ENCODE data around the gene SLBP. TPM values are rescaled to one million over a fixed set of nuclear protein-coding genes. Genes with fewer than 3 reads are reported as not detected.

SLBP gene
- polyA plus RNA-seq, 1 donor, result 42.9 TPM

GRCh38 chr4:1653776-1654175 is 58.3 kb downstream of the SLBP start:
- Histone ChIP-seq H3K4me1 (ENCODE audit: control insufficient read depth, insufficient read depth, low read length) (no peaks in the 10 kb centered on the region), H3K4me3 (ENCODE audit: low read length) (no peak overlapping the region), H3K36me3 (ENCODE audit: control insufficient read depth, insufficient read depth, low read length) (no peaks in the 10 kb centered on the region), H3K9me3 (ENCODE audit: control insufficient read depth, low read depth, low read length) (peaks cover 10% of the 10 kb centered on the region), H3K27me3 (ENCODE audit: control insufficient read depth, insufficient read depth, low read length) (no peaks in the 10 kb centered on the region), H3K27ac (ENCODE audit: low read length) (no peak overlapping the region)
- WGBS (ENCODE audit: insufficient coverage, low lambda C conversion rate), result no CpG with 5 or more reads among the region's 10 CpGs
- DNase-seq, result no peak

GRCh38 chr4:1652088-1652487 is 60.0 kb downstream of the SLBP start:
- Histone ChIP-seq H3K27me3 (ENCODE audit: control insufficient read depth, insufficient read depth, low read length) (no peaks in the 10 kb centered on the region), H3K4me1 (ENCODE audit: control insufficient read depth, insufficient read depth, low read length) (no peaks in the 10 kb centered on the region), H3K9me3 (ENCODE audit: control insufficient read depth, low read depth, low read length) (peaks cover 10% of the 10 kb centered on the region), H3K36me3 (ENCODE audit: control insufficient read depth, insufficient read depth, low read length) (no peaks in the 10 kb centered on the region), H3K27ac (ENCODE audit: low read length) (no peak overlapping the region), H3K4me3 (ENCODE audit: low read length) (no peak overlapping the region)
- no peak for DNase-seq
- WGBS (ENCODE audit: insufficient coverage, low lambda C conversion rate), result no CpG with 5 or more reads among the region's 13 CpGs

GRCh38 chr4:1651609-1652008 is 60.5 kb downstream of the SLBP start:
- WGBS (ENCODE audit: insufficient coverage, low lambda C conversion rate), result no CpG with 5 or more reads among the region's 13 CpGs
- Histone ChIP-seq H3K4me3 (ENCODE audit: low read length) (no peak overlapping the region), H3K27ac (ENCODE audit: low read length) (no peak overlapping the region), H3K36me3 (ENCODE audit: control insufficient read depth, insufficient read depth, low read length) (no peaks in the 10 kb centered on the region), H3K27me3 (ENCODE audit: control insufficient read depth, insufficient read depth, low read length) (no peaks in the 10 kb centered on the region), H3K4me1 (ENCODE audit: control insufficient read depth, insufficient read depth, low read length) (no peaks in the 10 kb centered on the region), H3K9me3 (ENCODE audit: control insufficient read depth, low read depth, low read length) (peaks cover 10% of the 10 kb centered on the region)
- DNase-seq, result no peak

- H3K27ac ChIP-seq (ENCODE audit: low read length), result no peak overlapping the region
- DNase-seq, result no peak
- H3K4me1 ChIP-seq (ENCODE audit: control insufficient read depth, insufficient read depth, low read length), result no peaks in the 10 kb centered on the region
- H3K27me3 ChIP-seq (ENCODE audit: control insufficient read depth, insufficient read depth, low read length), result no peaks in the 10 kb centered on the region
- H3K9me3 ChIP-seq (ENCODE audit: control insufficient read depth, low read depth, low read length), result peaks cover 10% of the 10 kb centered on the region
- H3K4me3 ChIP-seq (ENCODE audit: low read length), result no peak overlapping the region
- H3K36me3 ChIP-seq (ENCODE audit: control insufficient read depth, insufficient read depth, low read length), result no peaks in the 10 kb centered on the region
- WGBS (ENCODE audit: insufficient coverage, low lambda C conversion rate), result 90% methylated on average over 2 of the region's 3 CpGs
Measured at GRCh38 chr4:1648962-1649361, 63.2 kb downstream of the SLBP start.

- no CpG with 5 or more reads among the region's 19 CpGs for WGBS (ENCODE audit: insufficient coverage, low lambda C conversion rate)
- Histone ChIP-seq H3K27me3 (ENCODE audit: control insufficient read depth, insufficient read depth, low read length) (no peaks in the 10 kb centered on the region), H3K9me3 (ENCODE audit: control insufficient read depth, low read depth, low read length) (peaks cover 7% of the 10 kb centered on the region), H3K4me1 (ENCODE audit: control insufficient read depth, insufficient read depth, low read length) (no peaks in the 10 kb centered on the region), H3K4me3 (ENCODE audit: low read length) (no peak overlapping the region), H3K36me3 (ENCODE audit: control insufficient read depth, insufficient read depth, low read length) (no peaks in the 10 kb centered on the region), H3K27ac (ENCODE audit: low read length) (no peak overlapping the region)
- DNase-seq, result no peak
Measured at GRCh38 chr4:1647432-1647831, 64.7 kb downstream of the SLBP start.

GRCh38 chr4:1646690-1647089 is 65.4 kb downstream of the SLBP start:
- H3K27me3 ChIP-seq (ENCODE audit: control insufficient read depth, insufficient read depth, low read length), result no peaks in the 10 kb centered on the region
- no peaks in the 10 kb centered on the region for H3K36me3 ChIP-seq (ENCODE audit: control insufficient read depth, insufficient read depth, low read length)
- H3K9me3 ChIP-seq (ENCODE audit: control insufficient read depth, low read depth, low read length), result no peaks in the 10 kb centered on the region
- H3K4me3 ChIP-seq (ENCODE audit: low read length), result no peak overlapping the region
- no peak overlapping the region for H3K27ac ChIP-seq (ENCODE audit: low read length)
- no peaks in the 10 kb centered on the region for H3K4me1 ChIP-seq (ENCODE audit: control insufficient read depth, insufficient read depth, low read length)
- DNase-seq, result no peak
- WGBS (ENCODE audit: insufficient coverage, low lambda C conversion rate), result 80% methylated on average over 1 of the region's 7 CpGs

- Histone ChIP-seq H3K27ac (ENCODE audit: low read length) (no peak overlapping the region), H3K36me3 (ENCODE audit: control insufficient read depth, insufficient read depth, low read length) (no peaks in the 10 kb centered on the region), H3K9me3 (ENCODE audit: control insufficient read depth, low read depth, low read length) (no peaks in the 10 kb centered on the region), H3K4me1 (ENCODE audit: control insufficient read depth, insufficient read depth, low read length) (peaks cover 7% of the 10 kb centered on the region), H3K27me3 (ENCODE audit: control insufficient read depth, insufficient read depth, low read length) (no peaks in the 10 kb centered on the region), H3K4me3 (ENCODE audit: low read length) (no peak overlapping the region)
- peak in 1 of 2 donors; percentile 14 for DNase-seq
- WGBS (ENCODE audit: insufficient coverage, low lambda C conversion rate), result no CpG with 5 or more reads among the region's 21 CpGs
Measured at GRCh38 chr4:1644891-1645657, 67.0 kb downstream of the SLBP start.

GRCh38 chr4:1643971-1644735 is 68.0 kb downstream of the SLBP start:
- Histone ChIP-seq H3K27me3 (ENCODE audit: control insufficient read depth, insufficient read depth, low read length) (no peaks in the 10 kb centered on the region), H3K4me1 (ENCODE audit: control insufficient read depth, insufficient read depth, low read length) (peaks cover 14% of the 10 kb centered on the region), H3K9me3 (ENCODE audit: control insufficient read depth, low read depth, low read length) (no peaks in the 10 kb centered on the region), H3K36me3 (ENCODE audit: control insufficient read depth, insufficient read depth, low read length) (no peaks in the 10 kb centered on the region), H3K4me3 (ENCODE audit: low read length) (no peak overlapping the region), H3K27ac (ENCODE audit: low read length) (no peak overlapping the region)
- no peak for DNase-seq
- WGBS (ENCODE audit: insufficient coverage, low lambda C conversion rate), result 100% methylated on average over 1 of the region's 48 CpGs

Other genes with a start within 250 kb of the SLBP start
- gene FAM53A, start 28.0 kb downstream of the SLBP start, polyA plus RNA-seq, result 0.84 TPM
- 29.5 TPM for gene TMEM129, start 9.0 kb upstream of the SLBP start, polyA plus RNA-seq
- gene TACC3, start 9.2 kb upstream of the SLBP start, polyA plus RNA-seq, result 27.8 TPM
- gene FGFR3, start 81.0 kb upstream of the SLBP start, polyA plus RNA-seq, result 228 TPM
- gene LETM1, start 143.8 kb upstream of the SLBP start, polyA plus RNA-seq, result 27.4 TPM
- 49.6 TPM for gene NSD2, start 159.1 kb upstream of the SLBP start, polyA plus RNA-seq

All from large intestine (tissue), 3 donors.